Activated CD4-positive, alpha-beta memory T cell treated with anti-CD3 and anti-CD28 coated beads, Interleukin-2, amount 10 ng/mL, durations not matched to agents 7 days and 5 days (primary cell): ENCODE measurements around the gene RAB8B. TPM values are rescaled to one million over a fixed set of nuclear protein-coding genes. Genes with fewer than 3 reads are reported as not detected.
A peak's percentile ranks its signal among the peaks of the same experiment; 100 is the strongest.

Experiments used
- CTCF ChIA-PET: fragments of 350-600 bp; sonication (Branson Sonifier 250); formaldehyde crosslinking; loops from one replicate; lab custom pipeline; 2021; ENCODE audit warnings: antibody characterized with exemption, inconsistent platforms; lab: Charles Lee
- POLR2A ChIA-PET: fragments of 350-600 bp; sonication (Branson Sonifier 250); formaldehyde crosslinking; loops from one replicate; lab custom pipeline; 2021; ENCODE audit warnings: antibody characterized with exemption; lab: Charles Lee
- DNase-seq: peaks from one replicate; pipeline ENCODE4 v3.0.0-alpha.2; 2020
- H3K27ac Mint-ChIP-seq: one replicate; pipeline ENCODE4 v1.8.0; 2021; ENCODE audit warnings: mild to moderate bottlenecking, mixed read lengths
- H3K27me3 Mint-ChIP-seq: one replicate; pipeline ENCODE4 v1.8.0; 2021; ENCODE audit warnings: mixed read lengths
- H3K36me3 Mint-ChIP-seq: one replicate; pipeline ENCODE4 v1.8.0; 2021; ENCODE audit warnings: low read depth, mixed read lengths
- H3K4me1 Mint-ChIP-seq: one replicate; pipeline ENCODE4 v1.8.0; 2021; ENCODE audit warnings: mixed read lengths
- H3K4me3 Mint-ChIP-seq: one replicate; pipeline ENCODE4 v1.8.0; 2021; ENCODE audit warnings: mild to moderate bottlenecking, mixed read lengths
- H3K9me3 Mint-ChIP-seq: one replicate; pipeline ENCODE4 v1.8.0; 2021; ENCODE audit warnings: mixed read lengths
- total RNA-seq, 2 experiments: library from RNA; stranded (reverse); gene quantifications; one replicate each; pipeline ENCODE4 v1.2.3, GENCODE V29; 2021

The RAB8B gene
- total RNA-seq, 2 experiments from 2014 or later, result 133 to 139 TPM

- no peak for DNase-seq
- CTCF ChIA-PET, result interaction anchor here (0.6 to 1.4 kb wide), 4 partner anchors 83 to 1210 kb away, joined by 3 to 4 read pairs (median 3); no protein-coding TSS in a partner anchor
- Mint-ChIP-seq H3K27me3 (no peaks in the 10 kb centered on the region), H3K9me3 (no peaks in the 10 kb centered on the region), H3K27ac (peak overlapping the region; percentile 51), H3K4me1 (peaks cover 38% of the 10 kb centered on the region), H3K36me3 (peaks cover 17% of the 10 kb centered on the region), H3K4me3 (no peak overlapping the region)
- POLR2A ChIA-PET, result interaction anchor here (0.7 to 1.5 kb wide), 2 partner anchors 63 to 84 kb away, joined by 4 read pairs; no protein-coding TSS in a partner anchor
Observed at GRCh38 chr15:63274427-63274826, 85.0 kb downstream of the RAB8B start.

- no peak overlapping the region for H3K27ac Mint-ChIP-seq
- POLR2A ChIA-PET, result interaction anchor here (0.7 to 3.8 kb wide), 8 partner anchors 9 to 211 kb away, joined by 3 to 18 read pairs (median 4); partner anchors contain the start of gene RPS27L
- H3K4me1 Mint-ChIP-seq, result peaks cover 38% of the 10 kb centered on the region
- peak overlapping the region; percentile 81 for H3K4me3 Mint-ChIP-seq
- no peaks in the 10 kb centered on the region for H3K9me3 Mint-ChIP-seq
- H3K36me3 Mint-ChIP-seq, result peaks cover 3% of the 10 kb centered on the region
- CTCF ChIA-PET, result interaction anchor here (0.7 to 1.1 kb wide), 3 partner anchors 44 to 120 kb away, joined by 3 to 5 read pairs (median 3); no protein-coding TSS in a partner anchor
- no peak for DNase-seq
- H3K27me3 Mint-ChIP-seq, result no peaks in the 10 kb centered on the region
Observed at GRCh38 chr15:63276342-63277037, 87.1 kb downstream of the RAB8B start.

GRCh38 chr15:63277038-63277892 is 87.9 kb downstream of the RAB8B start, which contains the start of gene APH1B:
Gene APH1B, plus strand, starts transcription at chr15:63277605. Its CDS starts 19 bp downstream, at chr15:63277624.
- Mint-ChIP-seq H3K27me3 (no peaks in the 10 kb centered on the region), H3K4me1 (peaks cover 38% of the 10 kb centered on the region), H3K4me3 (peak within 1 kb of the TSS; percentile 81), H3K27ac (peak within 1 kb of the TSS; percentile 63), H3K9me3 (no peaks in the 10 kb centered on the region), H3K36me3 (peaks cover 3% of the 10 kb centered on the region)
- POLR2A ChIA-PET, result interaction anchor here (0.6 to 3.8 kb wide), 9 partner anchors 13 to 210 kb away, joined by 3 to 18 read pairs (median 3); partner anchors contain the start of gene RPS27L
- peak; percentile 79 for DNase-seq
- CTCF ChIA-PET, result interaction anchor here (0.7 to 1.2 kb wide), 4 partner anchors 45 to 128 kb away, joined by 3 to 5 read pairs (median 4); no protein-coding TSS in a partner anchor

- Mint-ChIP-seq H3K27ac (peak overlapping the region; percentile 47), H3K9me3 (no peaks in the 10 kb centered on the region), H3K4me1 (peaks cover 35% of the 10 kb centered on the region), H3K36me3 (no peaks in the 10 kb centered on the region), H3K4me3 (peak overlapping the region; percentile 70), H3K27me3 (no peaks in the 10 kb centered on the region)
- CTCF ChIA-PET, result interaction anchor here (1.2 to 1.5 kb wide), 2 partner anchors 13 to 127 kb away, joined by 4 to 5 read pairs; no protein-coding TSS in a partner anchor
- DNase-seq, result no peak
- POLR2A ChIA-PET, result interaction anchor here (0.6 to 3.8 kb wide), 5 partner anchors 13 to 170 kb away, joined by 3 to 18 read pairs (median 3); partner anchors contain the start of gene RPS27L
Observed at GRCh38 chr15:63277893-63278456, 88.6 kb downstream of the RAB8B start.

- ChIA-PET CTCF (interaction anchor here (1.7 kb wide), 1 partner anchor 117 kb away, joined by 3 read pairs; no protein-coding TSS in a partner anchor), POLR2A (no interaction called here)
- H3K27ac Mint-ChIP-seq, result no peak overlapping the region
- H3K27me3 Mint-ChIP-seq, result no peaks in the 10 kb centered on the region
- peaks cover 5% of the 10 kb centered on the region for H3K36me3 Mint-ChIP-seq
- H3K4me3 Mint-ChIP-seq, result no peak overlapping the region
- H3K9me3 Mint-ChIP-seq, result no peaks in the 10 kb centered on the region
- H3K4me1 Mint-ChIP-seq, result peaks cover 8% of the 10 kb centered on the region
- DNase-seq, result no peak
Observed at GRCh38 chr15:63283126-63283525, 93.7 kb downstream of the RAB8B start.

GRCh38 chr15:63284335-63284734 is 94.9 kb downstream of the RAB8B start:
- ChIA-PET POLR2A (no interaction called here), CTCF (interaction anchor here (0.7 kb wide), 1 partner anchor 127 kb away, joined by 3 read pairs; no protein-coding TSS in a partner anchor)
- no peak for DNase-seq
- H3K27me3 Mint-ChIP-seq, result no peaks in the 10 kb centered on the region
- H3K27ac Mint-ChIP-seq, result no peak overlapping the region
- peaks cover 5% of the 10 kb centered on the region for H3K36me3 Mint-ChIP-seq
- no peak overlapping the region for H3K4me3 Mint-ChIP-seq
- H3K4me1 Mint-ChIP-seq, result peaks cover 7% of the 10 kb centered on the region
- H3K9me3 Mint-ChIP-seq, result no peaks in the 10 kb centered on the region

- Mint-ChIP-seq H3K9me3 (no peaks in the 10 kb centered on the region), H3K4me1 (peaks cover 7% of the 10 kb centered on the region), H3K36me3 (peaks cover 5% of the 10 kb centered on the region), H3K27ac (no peak overlapping the region), H3K4me3 (no peak overlapping the region), H3K27me3 (no peaks in the 10 kb centered on the region)
- ChIA-PET CTCF (interaction anchor here (5.5 kb wide), 1 partner anchor 114 kb away, joined by 31 read pairs; no protein-coding TSS in a partner anchor), POLR2A (interaction anchor here (1.0 kb wide), 1 partner anchor 130 kb away, joined by 4 read pairs; the partner anchor contains the start of gene RPS27L)
- no peak for DNase-seq
Observed at GRCh38 chr15:63287109-63287508, 97.7 kb downstream of the RAB8B start.

GRCh38 chr15:63288342-63288741 is 98.9 kb downstream of the RAB8B start:
- Mint-ChIP-seq H3K4me3 (no peak overlapping the region), H3K36me3 (peaks cover 3% of the 10 kb centered on the region), H3K9me3 (no peaks in the 10 kb centered on the region), H3K4me1 (peaks cover 7% of the 10 kb centered on the region), H3K27ac (no peak overlapping the region), H3K27me3 (no peaks in the 10 kb centered on the region)
- POLR2A ChIA-PET, result no interaction called here
- no peak for DNase-seq
- CTCF ChIA-PET, result interaction anchor here (0.7 to 5.5 kb wide), 9 partner anchors 9 to 311 kb away, joined by 3 to 31 read pairs (median 4); no protein-coding TSS in a partner anchor

GRCh38 chr15:63288778-63289378 is 99.5 kb downstream of the RAB8B start:
- POLR2A ChIA-PET, result no interaction called here

GRCh38 chr15:63291507-63291906 is 102.1 kb downstream of the RAB8B start:
- Mint-ChIP-seq H3K4me1 (peaks cover 7% of the 10 kb centered on the region), H3K9me3 (no peaks in the 10 kb centered on the region), H3K27me3 (no peaks in the 10 kb centered on the region), H3K36me3 (peaks cover 2% of the 10 kb centered on the region), H3K4me3 (no peak overlapping the region), H3K27ac (no peak overlapping the region)
- DNase-seq, result no peak
- CTCF ChIA-PET, result interaction anchor here (0.6 to 5.5 kb wide), 9 partner anchors 9 to 243 kb away, joined by 3 to 31 read pairs (median 3); no protein-coding TSS in a partner anchor
- POLR2A ChIA-PET, result interaction anchor here (0.7 kb wide), 1 partner anchor 13 kb away, joined by 3 read pairs; no protein-coding TSS in a partner anchor

More at GRCh38 chr15:63288778-63289378, 99.5 kb downstream of the RAB8B start:
- CTCF ChIA-PET, result interaction anchor here (0.6 to 5.5 kb wide), 10 partner anchors 90 to 311 kb away, joined by 3 to 31 read pairs (median 4); no protein-coding TSS in a partner anchor
- Mint-ChIP-seq H3K27me3 (no peaks in the 10 kb centered on the region), H3K4me3 (no peak overlapping the region), H3K9me3 (no peaks in the 10 kb centered on the region), H3K27ac (no peak overlapping the region), H3K36me3 (no peaks in the 10 kb centered on the region), H3K4me1 (peaks cover 5% of the 10 kb centered on the region)
- DNase-seq, result no peak

- Mint-ChIP-seq H3K4me3 (no peak overlapping the region), H3K4me1 (peaks cover 7% of the 10 kb centered on the region), H3K27me3 (no peaks in the 10 kb centered on the region), H3K36me3 (peaks cover 2% of the 10 kb centered on the region), H3K9me3 (no peaks in the 10 kb centered on the region), H3K27ac (no peak overlapping the region)
- no peak for DNase-seq
- POLR2A ChIA-PET, result no interaction called here
- CTCF ChIA-PET, result interaction anchor here (0.6 to 5.5 kb wide), 4 partner anchors 64 to 244 kb away, joined by 3 to 31 read pairs (median 7); no protein-coding TSS in a partner anchor
Observed at GRCh38 chr15:63292241-63292640, 102.8 kb downstream of the RAB8B start.
